Mucosa of descending colon (tissue), 3 donors: Measurements from ENCODE around the gene PRDM1. TPM values are rescaled to one million over a fixed set of nuclear protein-coding genes. Genes with fewer than 3 reads are reported as not detected.
A peak's percentile ranks its signal among the peaks of the same experiment; 100 is the strongest.

Experiments used
- ATAC-seq: fragments of 200-7000 bp; cut with Tn5 transposase; one replicate; pipeline ENCODE4 v1.9.1; 2020; ENCODE audit warnings: mild to moderate bottlenecking, moderate library complexity
- DNase-seq, 3 donors: peaks; one replicate each; pipeline ENCODE4 v3.0.0-alpha.2; 2020
- H3K36me3 ChIP-seq: fragments of 200-600 bp; one replicate; pipeline ENCODE4 v1.8.0; 2021; ENCODE audit warnings: low read depth, mild to moderate bottlenecking
- H3K4me1 ChIP-seq: fragments of 200-600 bp; one replicate; pipeline ENCODE4 v1.8.0; 2021; ENCODE audit warnings: low read depth, mild to moderate bottlenecking
- H3K4me3 ChIP-seq: fragments of 200-600 bp; one replicate; pipeline ENCODE4 v1.8.0; 2021; ENCODE audit warnings: mild to moderate bottlenecking
- H3K9me3 ChIP-seq: fragments of 200-600 bp; one replicate; pipeline ENCODE4 v1.8.0; 2021; ENCODE audit warnings: mild to moderate bottlenecking
- intact Hi-C, 2 donors: fragments of 100-400 bp; cut with DNase I in 1 of 2; cut with micrococcal nuclease in 1 of 2; formaldehyde crosslinking; loops; one replicate each; pipeline versions ENCODE4 v1.11.0 to v1.11.1; 2022; cut with DNase I, micrococcal nuclease
- total RNA-seq, 3 donors: library from RNA; stranded (reverse); fragmentation: NEBNext Ultra II Directional in 2 of 3; extraction: Animal tissue kit (Norgen Biotek cat#: 25700) in 2 of 3; gene quantifications; one replicate each; pipeline versions ENCODE4 v1.2.1 to v1.2.4, GENCODE V29; 2021 to 2023
- TF ChIP-seq, protein P1 (sequence below): fragments of 200-600 bp; IDR thresholded peaks from one replicate; pipeline ENCODE4 v1.8.0; 2022; ENCODE audit warnings: antibody characterized with exemption, mild to moderate bottlenecking
- donor health status: DM: no; HTN: no; CAD: no; lungs with moderate emphysema.
- donor health status: DM: no; HTN: no; CAD: no.
- donor health status: DM: no; HTN: yes; CAD: no.

PRDM1 gene
- total RNA-seq, 3 donors from 2014 or later = 10.5 to 30.7 (median 23.4) TPM

DNA sequence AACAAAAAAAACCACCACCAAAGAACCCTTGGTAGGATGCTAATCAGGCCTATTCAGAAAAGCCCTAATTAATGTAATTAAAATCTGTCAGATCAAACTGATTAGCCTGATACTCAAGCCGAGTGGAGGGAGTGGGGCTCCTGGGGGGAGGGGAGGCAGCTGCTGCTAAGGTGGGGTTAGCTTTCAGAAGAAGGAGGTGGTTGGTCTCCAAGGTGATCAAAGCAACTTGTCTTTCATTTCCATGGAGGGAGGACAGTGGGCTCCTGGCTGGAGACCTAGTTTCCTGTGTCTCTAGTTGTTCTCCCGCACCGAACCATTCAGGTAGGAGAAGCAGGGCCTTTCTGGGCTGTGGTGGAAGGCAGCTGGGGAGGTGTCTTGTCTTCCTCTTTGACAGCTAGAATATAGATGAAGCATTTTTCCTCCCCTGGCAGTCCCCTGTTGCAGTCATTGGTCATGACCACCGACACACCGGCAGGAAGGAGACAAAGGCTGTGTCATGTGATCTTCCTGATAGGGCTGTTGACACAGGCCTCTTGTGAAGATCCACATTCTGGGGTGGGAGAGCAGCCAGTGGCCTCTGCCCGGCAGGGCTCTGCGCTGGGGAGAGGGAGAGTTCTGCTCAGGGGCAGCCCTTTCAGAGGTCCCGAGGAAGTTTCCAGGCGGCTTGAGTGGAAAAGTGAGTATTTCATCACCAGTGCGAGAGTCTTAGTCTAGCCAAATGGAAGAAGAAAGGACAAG lies 39.9 kb upstream of the PRDM1 start:
- H3K4me3 ChIP-seq = no peak overlapping the region
- H3K4me1 ChIP-seq = no peaks in the 10 kb centered on the region
- H3K36me3 ChIP-seq = no peaks in the 10 kb centered on the region
- intact Hi-C loops = no loop called here
- TF ChIP-seq, protein P1, sequence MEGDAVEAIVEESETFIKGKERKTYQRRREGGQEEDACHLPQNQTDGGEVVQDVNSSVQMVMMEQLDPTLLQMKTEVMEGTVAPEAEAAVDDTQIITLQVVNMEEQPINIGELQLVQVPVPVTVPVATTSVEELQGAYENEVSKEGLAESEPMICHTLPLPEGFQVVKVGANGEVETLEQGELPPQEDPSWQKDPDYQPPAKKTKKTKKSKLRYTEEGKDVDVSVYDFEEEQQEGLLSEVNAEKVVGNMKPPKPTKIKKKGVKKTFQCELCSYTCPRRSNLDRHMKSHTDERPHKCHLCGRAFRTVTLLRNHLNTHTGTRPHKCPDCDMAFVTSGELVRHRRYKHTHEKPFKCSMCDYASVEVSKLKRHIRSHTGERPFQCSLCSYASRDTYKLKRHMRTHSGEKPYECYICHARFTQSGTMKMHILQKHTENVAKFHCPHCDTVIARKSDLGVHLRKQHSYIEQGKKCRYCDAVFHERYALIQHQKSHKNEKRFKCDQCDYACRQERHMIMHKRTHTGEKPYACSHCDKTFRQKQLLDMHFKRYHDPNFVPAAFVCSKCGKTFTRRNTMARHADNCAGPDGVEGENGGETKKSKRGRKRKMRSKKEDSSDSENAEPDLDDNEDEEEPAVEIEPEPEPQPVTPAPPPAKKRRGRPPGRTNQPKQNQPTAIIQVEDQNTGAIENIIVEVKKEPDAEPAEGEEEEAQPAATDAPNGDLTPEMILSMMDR = no peak
- H3K9me3 ChIP-seq = no peaks in the 10 kb centered on the region
- DNase-seq = no peak
- no peak for ATAC-seq

DNA sequence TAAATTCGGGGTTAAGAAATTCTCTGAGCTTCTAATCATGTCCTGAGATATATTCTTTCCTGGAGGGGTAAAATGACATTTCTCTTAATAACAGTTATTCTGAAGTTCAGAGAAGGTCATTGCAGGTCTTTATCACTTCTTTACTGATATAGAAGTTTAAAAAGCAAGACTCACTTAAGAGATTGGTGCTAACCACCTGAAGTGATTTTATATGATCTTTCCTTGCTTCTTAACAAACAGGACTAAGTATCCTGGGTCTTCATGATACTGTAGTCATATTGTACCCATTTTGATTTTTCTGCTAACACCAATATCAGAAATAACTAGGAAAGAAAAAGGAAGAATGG lies 39.3 kb upstream of the PRDM1 start:
- Histone ChIP-seq H3K4me3 (no peak overlapping the region), H3K9me3 (no peaks in the 10 kb centered on the region), H3K36me3 (no peaks in the 10 kb centered on the region), H3K4me1 (no peaks in the 10 kb centered on the region)
- TF ChIP-seq, protein P1 = no peak
- ATAC-seq (no peak), DNase-seq (no peak)
- intact Hi-C loops = no loop called here

DNA sequence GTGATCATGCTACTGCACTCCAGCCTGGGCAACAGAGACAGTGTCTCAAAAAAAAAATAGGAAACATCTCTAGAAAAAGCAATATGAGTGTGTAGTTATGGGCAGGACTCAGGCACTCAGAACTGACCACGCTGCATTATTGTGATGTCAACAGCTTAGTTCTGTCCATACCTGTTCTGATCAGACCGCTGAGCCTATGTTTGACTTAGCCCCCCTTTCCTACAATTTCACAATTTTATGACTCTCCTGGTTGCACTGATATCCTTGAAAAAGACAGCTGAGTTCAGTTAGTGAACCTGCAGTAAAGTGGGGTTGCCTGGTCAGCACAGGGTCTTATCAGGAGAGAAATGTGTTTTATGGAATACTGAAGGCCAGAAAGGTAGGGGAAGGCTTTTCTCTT lies 37.8 kb upstream of the PRDM1 start:
- no peaks in the 10 kb centered on the region for H3K9me3 ChIP-seq
- intact Hi-C loops = no loop called here
- H3K4me1 ChIP-seq = no peaks in the 10 kb centered on the region
- no peaks in the 10 kb centered on the region for H3K36me3 ChIP-seq
- DNase-seq = no peak
- H3K4me3 ChIP-seq = no peak overlapping the region
- TF ChIP-seq, protein P1 = no peak
- peak; percentile 10 for ATAC-seq

DNA sequence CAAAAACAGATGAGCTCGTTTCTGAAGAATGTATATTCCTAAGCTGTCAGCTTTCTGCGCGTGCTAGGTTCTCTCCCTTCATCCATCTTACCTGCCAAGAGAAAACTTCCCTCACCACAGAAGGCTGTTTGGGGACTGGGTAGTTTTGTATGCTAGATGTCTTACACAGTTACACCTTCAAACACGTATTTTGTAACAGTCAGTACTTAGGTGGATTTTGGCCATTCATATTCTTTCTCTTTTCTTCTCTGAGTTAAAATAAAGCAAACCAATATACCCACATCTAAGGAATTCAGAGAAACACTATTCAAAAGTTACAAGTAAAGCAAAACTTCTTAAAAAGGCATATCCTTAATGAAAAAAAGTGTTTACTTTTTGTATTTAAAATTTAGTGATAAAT lies 35.6 kb upstream of the PRDM1 start:
- intact Hi-C loops = no loop called here
- TF ChIP-seq, protein P1 = no peak
- no peak for DNase-seq
- no peaks in the 10 kb centered on the region for H3K9me3 ChIP-seq
- H3K4me3 ChIP-seq = no peak overlapping the region
- H3K36me3 ChIP-seq = no peaks in the 10 kb centered on the region
- ATAC-seq = no peak
- H3K4me1 ChIP-seq = no peaks in the 10 kb centered on the region

DNA sequence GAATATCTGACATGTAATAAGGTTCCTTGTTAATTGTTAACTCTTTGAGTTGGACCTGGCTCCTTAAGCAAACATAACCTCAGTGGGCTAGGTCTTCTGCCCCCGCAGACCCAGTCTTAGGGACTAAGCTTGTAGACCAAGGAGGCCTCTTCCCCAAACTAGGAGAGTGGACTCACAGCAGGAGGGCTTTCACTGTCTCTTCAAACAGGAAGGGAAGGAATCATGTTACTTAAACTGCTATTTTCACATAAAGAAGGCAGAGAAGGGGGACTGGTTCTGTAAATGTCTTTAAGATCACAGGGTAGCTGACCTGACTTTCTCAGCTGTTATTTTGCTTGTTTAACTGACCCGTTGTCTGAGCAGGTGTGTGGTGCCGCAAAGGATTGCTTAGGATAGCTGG lies 34.9 kb upstream of the PRDM1 start:
- no peaks in the 10 kb centered on the region for H3K4me1 ChIP-seq
- DNase-seq (no peak), ATAC-seq (no peak)
- H3K36me3 ChIP-seq = no peaks in the 10 kb centered on the region
- TF ChIP-seq, protein P1 = no peak
- intact Hi-C loops = no loop called here
- no peaks in the 10 kb centered on the region for H3K9me3 ChIP-seq
- H3K4me3 ChIP-seq = no peak overlapping the region
